Gastroesophageal sphincter (tissue), 4 donors: Measurements from ENCODE around the gene SLAMF1. TPM values are rescaled to one million over a fixed set of nuclear protein-coding genes. Genes with fewer than 3 reads are reported as not detected.
"Not testable (repeated sequence)": the region's sequence is repeated elsewhere in the genome, so short reads cannot be mapped to it uniquely, and the experiment has no call there.

Experiments
- ATAC-seq: fragments of 150-250 bp; one replicate; pipeline ENCODE4 v1.9.1; 2016; ENCODE audit warnings: mild to moderate bottlenecking, moderate library complexity
- H3K27ac ChIP-seq, 4 donors: fragments of 200-600 bp; sonication (generic) in 3 of 4; 1 replicate in 3 of 4; 2 replicates in 1 of 4; pipeline ENCODE4 v1.5.1; 2016 to 2019
- H3K27me3 ChIP-seq: fragments of 200-600 bp; sonication (generic); one replicate; pipeline ENCODE4 v1.5.1; 2019
- H3K36me3 ChIP-seq, 2 donors: fragments of 200-600 bp; sonication (generic); one replicate each; pipeline ENCODE4 v1.5.1; 2019; ENCODE audit warnings: control low read depth in 1 of 2
- H3K4me1 ChIP-seq, 3 donors: fragments of 200-600 bp; sonication (generic); 1 replicate in 2 of 3; 2 replicates in 1 of 3; pipeline ENCODE4 v1.5.1; 2016 to 2019; ENCODE audit warnings: control low read depth in 2 of 3
- H3K4me3 ChIP-seq, 2 donors: fragments of 200-600 bp; sonication (generic); one replicate each; pipeline ENCODE4 v1.5.1; 2019; ENCODE audit warnings: mild to moderate bottlenecking in 1 of 2, moderate library complexity in 1 of 2
- H3K9me3 ChIP-seq, 3 donors: fragments of 200-600 bp; sonication (generic); one replicate each; pipeline ENCODE4 v1.5.1; 2017 to 2019; ENCODE audit warnings: control low read depth in 2 of 3
- EP300 ChIP-seq: sonication (generic); formaldehyde crosslinking; IDR thresholded peaks from one replicate; pipeline ENCODE4 v1.6.1; 2017; ENCODE audit warnings: antibody characterized with exemption, mild to moderate bottlenecking
- POLR2A ChIP-seq, 2 donors: fragments of 450-650 bp; IDR thresholded peaks; one replicate each; pipeline ENCODE4 v1.6.1; 2017; ENCODE audit warnings: antibody characterized with exemption in 2 of 2, mild to moderate bottlenecking in 2 of 2, moderate library complexity in 1 of 2
- POLR2AphosphoS5 ChIP-seq: sonication (generic); formaldehyde crosslinking; IDR thresholded peaks from one replicate; pipeline ENCODE4 v1.6.1; 2017; ENCODE audit warnings: antibody characterized with exemption
- WGBS, 2 donors: methylation state at CpG; one replicate each; pipeline ENCODE4 v1.1.5; 2018; ENCODE audit warnings: low coverage in 1 of 2; 5-methylcytosine and 5-hydroxymethylcytosine counted together
- total RNA-seq, 4 donors: library from RNA; depleted of rRNA; stranded (reverse); fragments of >200 nt; gene quantifications; one replicate each; pipeline ENCODE4 v1.1.0, GENCODE V29; 2016
- TF ChIP-seq, protein P1 (sequence below), 4 experiments: fragments of 200-600 bp in 2 of 4; fragments of 450-650 bp in 2 of 4; sonication (generic) in 1 of 4; IDR thresholded peaks; one replicate each; pipeline ENCODE4 v1.5.1; 2017 to 2019; ENCODE audit warnings: antibody characterized with exemption in 4 of 4, mild to moderate bottlenecking in 2 of 4, moderate library complexity in 2 of 4

SLAMF1 gene
- total RNA-seq, 4 donors from 2014 or later = 0.12 to 2.8 (median 1.2) TPM; not detected in 1

DNA sequence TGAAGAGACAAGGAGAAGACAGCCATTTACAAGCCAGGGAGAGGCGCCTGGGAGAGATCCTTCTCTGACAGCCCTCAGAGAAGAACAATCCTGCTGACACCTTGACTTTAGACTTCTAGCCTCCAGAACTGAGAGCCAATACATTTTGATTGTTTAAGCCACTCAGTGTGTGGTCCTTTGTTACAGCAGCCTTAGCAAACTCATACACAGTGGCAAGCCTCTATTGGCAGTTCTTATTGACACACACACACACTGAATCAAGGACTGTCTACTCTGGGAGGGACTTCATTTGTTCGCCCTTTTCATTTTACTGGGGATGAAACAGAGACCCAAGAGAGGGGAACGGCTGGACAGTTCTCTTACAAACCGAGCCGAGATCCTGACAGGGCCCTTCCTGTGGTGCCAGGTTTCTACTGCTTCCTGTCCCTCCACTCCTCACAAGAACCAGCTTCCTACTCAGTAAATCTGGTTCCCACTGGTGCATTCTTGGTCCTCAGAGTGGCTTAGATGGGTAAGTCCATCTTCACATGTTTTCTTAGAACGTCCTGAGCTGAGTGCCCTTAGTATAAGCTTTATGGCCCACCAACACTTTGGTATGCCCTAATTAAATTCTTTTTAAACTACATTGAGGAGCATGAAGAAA is 14.7 kb downstream of the SLAMF1 start:
- ATAC-seq = no peak
- TF ChIP-seq POLR2AphosphoS5 (no peak), EP300 (no peak), POLR2A (IDR thresholded peaks at IDR 0.05) (no peak)
- TF ChIP-seq, protein P1, sequence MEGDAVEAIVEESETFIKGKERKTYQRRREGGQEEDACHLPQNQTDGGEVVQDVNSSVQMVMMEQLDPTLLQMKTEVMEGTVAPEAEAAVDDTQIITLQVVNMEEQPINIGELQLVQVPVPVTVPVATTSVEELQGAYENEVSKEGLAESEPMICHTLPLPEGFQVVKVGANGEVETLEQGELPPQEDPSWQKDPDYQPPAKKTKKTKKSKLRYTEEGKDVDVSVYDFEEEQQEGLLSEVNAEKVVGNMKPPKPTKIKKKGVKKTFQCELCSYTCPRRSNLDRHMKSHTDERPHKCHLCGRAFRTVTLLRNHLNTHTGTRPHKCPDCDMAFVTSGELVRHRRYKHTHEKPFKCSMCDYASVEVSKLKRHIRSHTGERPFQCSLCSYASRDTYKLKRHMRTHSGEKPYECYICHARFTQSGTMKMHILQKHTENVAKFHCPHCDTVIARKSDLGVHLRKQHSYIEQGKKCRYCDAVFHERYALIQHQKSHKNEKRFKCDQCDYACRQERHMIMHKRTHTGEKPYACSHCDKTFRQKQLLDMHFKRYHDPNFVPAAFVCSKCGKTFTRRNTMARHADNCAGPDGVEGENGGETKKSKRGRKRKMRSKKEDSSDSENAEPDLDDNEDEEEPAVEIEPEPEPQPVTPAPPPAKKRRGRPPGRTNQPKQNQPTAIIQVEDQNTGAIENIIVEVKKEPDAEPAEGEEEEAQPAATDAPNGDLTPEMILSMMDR (IDR thresholded peaks at IDR 0.05) = no peak
- Histone ChIP-seq H3K36me3 (no peaks in the 10 kb centered on the region), H3K4me1 (peaks cover 0 to 5% (median 0%) of the 10 kb centered on the region in 3 donors), H3K27ac (no peak overlapping the region), H3K9me3 (no peaks in the 10 kb centered on the region), H3K4me3 (no peak overlapping the region), H3K27me3 (no peaks in the 10 kb centered on the region)
- 80 to 86% methylated on average over 5 to 6 of the region's 6 CpGs for WGBS, 2 donors

DNA sequence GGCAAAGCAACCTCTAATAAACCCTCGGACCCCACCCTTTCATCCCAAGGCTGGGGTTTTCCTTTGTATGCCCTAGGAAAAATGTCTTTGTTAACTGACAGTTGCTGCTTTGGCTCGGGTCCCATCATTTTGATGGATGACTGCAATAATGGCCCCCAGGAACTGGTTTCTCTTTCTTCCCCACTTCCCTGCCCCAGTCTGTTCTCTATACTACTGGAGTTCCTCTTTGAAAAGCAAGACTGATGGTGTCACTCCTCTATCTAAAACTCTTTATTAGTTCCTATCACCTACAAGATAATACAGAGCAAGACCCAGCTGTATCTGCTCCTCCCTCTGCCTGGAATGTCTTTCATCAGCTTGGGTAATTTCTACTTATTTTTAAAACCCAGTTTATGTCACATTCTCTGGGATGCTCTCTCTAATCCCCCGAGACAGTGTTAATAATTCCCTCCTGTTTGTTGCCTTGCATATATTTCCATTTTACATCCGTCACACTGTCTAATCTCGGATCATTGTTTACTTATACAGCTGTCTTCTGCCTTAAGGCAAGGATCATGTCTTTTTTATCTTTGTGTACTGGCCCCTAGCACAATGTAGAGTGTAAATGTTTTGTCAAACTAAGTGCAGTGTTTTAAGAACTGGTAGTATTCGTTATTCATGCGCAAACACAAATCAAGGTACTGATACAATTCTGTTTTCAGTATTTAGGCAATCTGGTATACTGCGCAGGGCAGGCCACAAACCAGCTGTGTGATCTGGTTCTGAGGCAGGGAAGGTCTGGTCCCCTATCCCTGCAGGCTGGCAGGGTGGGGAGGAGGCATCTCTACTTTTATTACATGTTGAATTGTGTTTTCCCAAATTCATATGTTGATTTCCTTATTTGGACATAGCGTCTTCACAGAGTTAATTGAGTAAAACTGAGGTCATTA is 16.1 kb downstream of the SLAMF1 start:
- TF ChIP-seq EP300 (no peak), POLR2AphosphoS5 (no peak), POLR2A (IDR thresholded peaks at IDR 0.05) (no peak)
- TF ChIP-seq, protein P1 (IDR thresholded peaks at IDR 0.05) = no peak
- Histone ChIP-seq H3K4me3 (no peak overlapping the region), H3K9me3 (no peaks in the 10 kb centered on the region), H3K27ac (no peak overlapping the region), H3K4me1 (peaks cover 0 to 5% (median 0%) of the 10 kb centered on the region in 3 donors), H3K27me3 (no peaks in the 10 kb centered on the region), H3K36me3 (no peaks in the 10 kb centered on the region)
- 33 to 36% methylated on average over 8 to 9 of the region's 9 CpGs for WGBS, 2 donors
- no peak for ATAC-seq

DNA sequence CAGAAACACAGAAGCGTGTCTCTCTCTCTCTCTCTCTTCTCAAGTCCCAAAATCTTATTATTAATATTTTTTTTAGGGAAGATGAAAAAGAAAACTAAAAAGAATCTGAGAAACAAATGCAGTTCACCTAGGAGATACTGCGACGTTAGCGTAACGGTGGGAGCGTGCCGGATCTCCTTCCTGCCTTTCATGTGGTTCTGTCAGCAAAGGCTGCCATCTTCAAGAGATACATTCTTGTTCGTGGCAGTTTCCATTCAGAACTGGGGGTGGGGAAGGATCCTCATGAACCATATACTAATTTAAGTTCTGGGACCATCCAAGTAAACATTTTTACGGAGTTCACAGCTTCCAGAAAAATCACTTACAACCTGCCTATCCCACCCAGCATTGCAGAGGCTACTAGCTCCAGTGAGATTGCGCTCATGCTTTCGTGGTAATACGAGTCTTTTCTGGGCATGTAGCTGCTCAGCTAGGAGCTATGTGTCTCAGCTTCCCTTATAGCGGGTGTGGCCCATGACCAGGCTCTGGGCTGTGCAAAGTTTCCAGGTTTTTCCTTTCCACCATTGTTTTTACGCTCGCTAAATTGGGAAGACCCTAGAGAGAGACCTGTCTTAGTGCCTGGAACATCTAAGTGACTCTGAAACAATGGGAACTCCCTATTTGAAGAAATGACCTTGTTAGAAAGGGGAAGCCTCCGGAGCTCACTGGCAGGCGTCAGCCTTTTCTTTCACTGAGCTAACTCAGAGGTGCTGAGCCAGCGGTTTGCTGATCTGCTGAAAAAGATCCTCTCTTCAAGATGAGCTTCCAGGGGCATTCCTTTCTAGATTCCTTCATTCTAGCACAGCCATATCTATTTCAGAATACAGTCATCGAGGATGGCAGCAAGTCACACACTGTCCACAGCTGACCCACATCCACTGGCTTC is 17.3 kb downstream of the SLAMF1 start:
- H3K36me3 ChIP-seq = no peaks in the 10 kb centered on the region
- WGBS, 2 donors = 63 to 82% methylated on average over 15 of the region's 19 CpGs
- peaks cover 0 to 5% (median 0%) of the 10 kb centered on the region in 3 donors for H3K4me1 ChIP-seq
- H3K27me3 ChIP-seq = no peaks in the 10 kb centered on the region
- H3K9me3 ChIP-seq = no peaks in the 10 kb centered on the region
- ATAC-seq = no peak
- no peak overlapping the region for H3K27ac ChIP-seq
- H3K4me3 ChIP-seq = no peak overlapping the region
- TF ChIP-seq POLR2AphosphoS5 (no peak), EP300 (no peak), POLR2A (IDR thresholded peaks at IDR 0.05) (no peak)
- TF ChIP-seq, protein P1 (IDR thresholded peaks at IDR 0.05) = no peak

DNA sequence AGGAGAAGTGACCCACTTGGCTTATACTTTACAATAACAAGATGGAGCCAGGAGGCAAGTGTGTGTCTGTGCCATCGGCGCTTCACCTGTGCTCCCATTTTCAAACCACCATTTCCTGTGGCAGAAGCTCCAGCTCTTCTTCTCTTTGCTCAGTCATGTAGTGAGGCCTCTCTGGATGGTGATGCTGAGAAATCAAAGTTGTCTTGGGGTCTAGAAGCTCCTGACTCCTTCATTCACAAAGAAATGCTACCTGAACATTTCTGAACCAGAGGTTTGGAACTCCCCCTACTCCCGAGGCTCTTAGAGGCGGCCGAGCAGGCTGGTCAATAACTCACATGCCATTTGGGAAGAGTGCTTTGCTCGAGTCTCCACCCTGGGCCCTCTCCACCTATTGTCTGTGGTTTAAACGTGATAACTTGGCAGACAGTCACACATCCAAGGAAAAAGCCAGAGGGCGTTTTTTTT is 18.0 kb downstream of the SLAMF1 start:
- ATAC-seq = no peak
- no peaks in the 10 kb centered on the region for H3K36me3 ChIP-seq
- no peak overlapping the region for H3K27ac ChIP-seq
- peaks cover 0 to 5% (median 0%) of the 10 kb centered on the region in 3 donors for H3K4me1 ChIP-seq
- no peaks in the 10 kb centered on the region for H3K27me3 ChIP-seq
- TF ChIP-seq, protein P1 (IDR thresholded peaks at IDR 0.05) = no peak
- TF ChIP-seq EP300 = no peak
- WGBS, 2 donors = 20 to 55% methylated on average over 1 to 6 of the region's 8 CpGs
- H3K4me3 ChIP-seq = no peak overlapping the region
- no peaks in the 10 kb centered on the region for H3K9me3 ChIP-seq

DNA sequence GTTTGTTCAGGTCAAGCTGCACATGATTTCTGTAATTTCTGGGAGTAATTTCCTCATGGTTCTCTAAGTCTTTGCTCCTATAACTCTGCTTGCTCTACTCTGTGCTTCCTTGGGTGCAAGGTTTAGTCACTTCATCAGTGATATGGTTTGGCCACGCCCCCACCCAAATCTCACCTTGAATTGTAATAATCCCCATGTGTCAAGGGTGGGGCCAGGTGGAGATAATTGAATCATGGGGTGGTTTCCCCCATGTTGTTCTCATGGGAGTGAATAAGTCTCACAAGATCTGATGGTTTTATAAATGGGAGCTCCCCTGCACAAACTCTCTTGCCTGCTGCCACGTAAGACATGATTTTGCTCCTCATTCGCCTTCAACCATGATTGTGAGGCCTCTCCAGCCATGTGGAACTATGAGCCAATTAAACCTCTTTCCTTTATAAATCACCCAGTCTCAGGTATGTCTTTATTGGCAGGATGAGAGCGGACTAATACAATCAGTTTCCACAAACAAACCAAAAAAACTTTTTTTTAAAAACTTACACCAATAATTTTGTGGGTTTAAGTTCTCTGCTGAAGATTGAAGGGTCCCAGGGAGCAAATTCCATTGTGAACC is 19.1 kb downstream of the SLAMF1 start:
- not testable (repeated sequence) for ATAC-seq, H3K36me3 ChIP-seq, H3K4me3 ChIP-seq, H3K9me3 ChIP-seq, H3K27me3 ChIP-seq, H3K27ac ChIP-seq, H3K4me1 ChIP-seq
- 89 to 100% methylated on average over 2 to 4 of the region's 4 CpGs for WGBS, 2 donors
